ENCODE measurements around the gene IQCB1. TPM values are rescaled to one million over a fixed set of nuclear protein-coding genes. Genes with fewer than 3 reads are reported as not detected.

The IQCB1 gene
- polyA plus RNA-seq, 1 of the 3 experiments (the other 2 are of a cell fraction) = 10.4 TPM

DNA sequence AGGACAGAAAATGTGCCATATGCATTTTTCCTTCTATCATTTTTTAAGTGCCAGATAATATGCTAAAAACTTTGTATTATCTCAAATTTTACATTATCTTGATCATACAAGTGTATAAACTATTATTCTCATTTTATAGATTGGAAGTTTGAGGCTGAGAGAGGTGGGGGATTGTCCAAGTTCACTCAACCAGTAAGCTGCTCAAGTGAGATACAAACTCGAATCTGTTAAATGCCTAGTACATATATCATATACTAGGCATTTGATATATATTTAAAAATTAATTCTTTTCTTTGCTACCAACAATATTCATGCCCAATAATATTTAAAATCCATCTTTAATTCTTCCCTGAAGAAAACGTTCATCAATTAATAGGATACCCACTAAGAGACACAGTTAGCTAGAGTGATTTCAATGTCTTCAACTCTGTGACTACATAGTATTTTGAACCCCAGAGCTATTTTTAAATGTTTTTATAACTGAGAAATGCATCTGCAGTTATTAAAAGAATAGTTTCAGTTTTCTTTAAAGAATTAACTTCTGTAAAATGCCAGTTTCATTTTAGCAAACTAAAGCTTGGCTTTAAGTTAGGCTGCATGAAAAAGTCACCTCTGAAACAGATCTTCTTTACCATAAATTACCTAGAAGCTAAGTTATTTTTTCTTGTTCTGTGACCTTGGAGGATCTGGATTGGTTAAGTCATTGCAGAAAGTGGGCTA is 40.4 kb downstream of the IQCB1 start:
- no peaks in the 10 kb centered on the region for H3K9me2 ChIP-seq
- WGBS (ENCODE audit: low lambda C conversion rate) = 87% methylated on average over 2 of the region's 2 CpGs
- no peak for DNase-seq
- no peaks in the 10 kb centered on the region for H3K79me2 ChIP-seq (ENCODE audit: insufficient read depth)
- TF ChIP-seq, protein P1, sequence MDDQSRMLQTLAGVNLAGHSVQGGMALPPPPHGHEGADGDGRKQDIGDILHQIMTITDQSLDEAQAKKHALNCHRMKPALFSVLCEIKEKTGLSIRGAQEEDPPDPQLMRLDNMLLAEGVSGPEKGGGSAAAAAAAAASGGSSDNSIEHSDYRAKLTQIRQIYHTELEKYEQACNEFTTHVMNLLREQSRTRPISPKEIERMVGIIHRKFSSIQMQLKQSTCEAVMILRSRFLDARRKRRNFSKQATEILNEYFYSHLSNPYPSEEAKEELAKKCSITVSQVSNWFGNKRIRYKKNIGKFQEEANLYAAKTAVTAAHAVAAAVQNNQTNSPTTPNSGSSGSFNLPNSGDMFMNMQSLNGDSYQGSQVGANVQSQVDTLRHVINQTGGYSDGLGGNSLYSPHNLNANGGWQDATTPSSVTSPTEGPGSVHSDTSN (IDR thresholded peaks at IDR 0.05) = no peak
- no peak for TF ChIP-seq TEAD4 (IDR thresholded peaks at IDR 0.05; ENCODE audit: borderline replicate concordance, insufficient read depth)
- TF ChIP-seq JUND (IDR thresholded peaks at IDR 0.05) = no peak
- TF ChIP-seq RXRA (IDR thresholded peaks at IDR 0.05; ENCODE audit: borderline replicate concordance, low read depth) = no peak
- no peak for TF ChIP-seq SIN3A (IDR thresholded peaks at IDR 0.05; ENCODE audit: borderline replicate concordance, low read depth, low read length)
- TF ChIP-seq MXI1 (IDR thresholded peaks at IDR 0.05; ENCODE audit: low read depth, low read length) = no peak
- no peak for TF ChIP-seq EP300 (IDR thresholded peaks at IDR 0.05; ENCODE audit: borderline replicate concordance in 1 of 2, low read depth in 1 of 2, low read length in 1 of 2)
- no peak for TF ChIP-seq CHD2 (IDR thresholded peaks at IDR 0.05; ENCODE audit: low read length, partially characterized antibody)
- TF ChIP-seq GATA2 (CRISPR knock-in tag; IDR thresholded peaks at IDR 0.05) = no peak
- TF ChIP-seq FOXM1 (IDR thresholded peaks at IDR 0.05; ENCODE audit: low read depth) = no peak
- no peak for TF ChIP-seq NFIC (IDR thresholded peaks at IDR 0.05; ENCODE audit: borderline replicate concordance)
- no peak for TF ChIP-seq SMC3 (IDR thresholded peaks at IDR 0.05; ENCODE audit: low read depth, low read length)
- TF ChIP-seq, protein P2, sequence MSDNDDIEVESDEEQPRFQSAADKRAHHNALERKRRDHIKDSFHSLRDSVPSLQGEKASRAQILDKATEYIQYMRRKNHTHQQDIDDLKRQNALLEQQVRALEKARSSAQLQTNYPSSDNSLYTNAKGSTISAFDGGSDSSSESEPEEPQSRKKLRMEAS (IDR thresholded peaks at IDR 0.05; ENCODE audit: low read depth) = no peak
- TF ChIP-seq YY1 (IDR thresholded peaks at IDR 0.05; ENCODE audit: low read depth) = no peak
- no peak for TF ChIP-seq ZBTB33 (IDR thresholded peaks at IDR 0.05; ENCODE audit: borderline replicate concordance, low read depth)
- no peak overlapping the region for H3K9ac ChIP-seq
- H3K4me1 ChIP-seq (ENCODE audit: control insufficient read depth in 1 of 2, insufficient read depth in 2 of 2, low read depth in 1 of 2, low read length in 1 of 2) = no peaks in the 10 kb centered on the region
- H3K27ac ChIP-seq (ENCODE audit: low read depth in 2 of 2, low read length in 1 of 2) = no peak overlapping the region
- H3K27me3 ChIP-seq (ENCODE audit: insufficient read depth) = no peaks in the 10 kb centered on the region
- ChIA-PET CTCF (no interaction called here), POLR2A (no interaction called here)
- H3F3A ChIP-seq (replicated peaks; ENCODE audit: insufficient read depth) = no peaks in the 10 kb centered on the region
- no peak overlapping the region for H2AFZ ChIP-seq (ENCODE audit: low read depth)
- H3K4me3 ChIP-seq (ENCODE audit: low read depth in 2 of 2, low read length in 1 of 2) = no peak overlapping the region
- no peaks in the 10 kb centered on the region for H4K20me1 ChIP-seq (ENCODE audit: insufficient read depth)
- H3K36me3 ChIP-seq (replicated peaks in 1 of 2; ENCODE audit: control insufficient read depth in 1 of 2, insufficient read depth in 2 of 2, low read length in 1 of 2) = peaks cover 55 to 60% of the 10 kb centered on the region in 2 experiments
- H3K9me3 ChIP-seq = no peaks in the 10 kb centered on the region
- H3K4me2 ChIP-seq = no peak overlapping the region

DNA sequence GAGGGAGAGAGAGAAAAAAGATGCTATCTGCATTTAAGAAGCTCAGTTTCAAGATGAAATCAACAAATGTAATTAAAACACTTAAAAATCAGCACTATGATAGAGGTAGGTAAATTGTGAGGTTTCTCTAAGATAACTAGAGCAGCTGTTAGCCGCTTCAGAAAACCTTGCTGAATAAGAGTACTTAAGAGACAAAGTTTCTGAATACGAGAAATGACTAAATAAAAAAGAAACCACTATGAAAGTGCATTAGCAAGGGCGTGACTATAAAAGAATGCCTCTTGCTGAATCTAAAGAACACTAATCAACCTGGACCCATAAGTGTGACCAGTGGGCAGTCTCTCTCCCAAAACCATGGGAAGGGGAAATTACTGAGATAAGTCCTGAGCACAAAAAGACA is 41.8 kb downstream of the IQCB1 start:
- no peak overlapping the region for H3K4me3 ChIP-seq (ENCODE audit: low read depth in 2 of 2, low read length in 1 of 2)
- WGBS (ENCODE audit: low lambda C conversion rate) = 97% methylated on average over 3 of the region's 3 CpGs
- no peaks in the 10 kb centered on the region for H3K9me3 ChIP-seq
- no peaks in the 10 kb centered on the region for H3K9me2 ChIP-seq
- peaks cover 59 to 67% of the 10 kb centered on the region in 2 experiments for H3K36me3 ChIP-seq (replicated peaks in 1 of 2; ENCODE audit: control insufficient read depth in 1 of 2, insufficient read depth in 2 of 2, low read length in 1 of 2)
- POLR2A ChIA-PET = no interaction called here
- no peak overlapping the region for H3K4me2 ChIP-seq
- H3K9ac ChIP-seq = no peak overlapping the region
- H3K79me2 ChIP-seq (ENCODE audit: insufficient read depth) = no peaks in the 10 kb centered on the region
- H3K4me1 ChIP-seq (ENCODE audit: control insufficient read depth in 1 of 2, insufficient read depth in 2 of 2, low read depth in 1 of 2, low read length in 1 of 2) = no peaks in the 10 kb centered on the region
- no peaks in the 10 kb centered on the region for H3F3A ChIP-seq (replicated peaks; ENCODE audit: insufficient read depth)
- TF ChIP-seq NRF1 (IDR thresholded peaks at IDR 0.05; ENCODE audit: low read depth, low read length) (no peak), SMC3 (IDR thresholded peaks at IDR 0.05; ENCODE audit: low read depth, low read length) (no peak), FOXJ3 (CRISPR knock-in tag; IDR thresholded peaks at IDR 0.05) (no peak)
- H3K27me3 ChIP-seq (ENCODE audit: insufficient read depth) = no peaks in the 10 kb centered on the region
- H2AFZ ChIP-seq (ENCODE audit: low read depth) = no peak overlapping the region
- no peak for DNase-seq
- H4K20me1 ChIP-seq (ENCODE audit: insufficient read depth) = no peaks in the 10 kb centered on the region
- CTCF ChIA-PET = no interaction called here
- peak overlapping the region in 1 of 2 experiments; percentile 14; a peak in 1 of 4 replicates for H3K27ac ChIP-seq (ENCODE audit: low read depth in 2 of 2, low read length in 1 of 2)

Measured in SK-N-SH (cell line).